ENCODE measurements around the gene CTNNA3.

The CTNNA3 gene

GRCh38 chr10:66552331-66552730 is 1143.7 kb downstream of the CTNNA3 start:
- no peak overlapping the region for H3K4me3 ChIP-seq (ENCODE audit: low read length)
- DNase-seq (ENCODE audit: low read depth), result no peak
- TF ChIP-seq CTCF (conservative IDR thresholded peaks at IDR 0.05; ENCODE audit: low read length), result no peak

- no peak for DNase-seq (ENCODE audit: low read depth)
- TF ChIP-seq CTCF (conservative IDR thresholded peaks at IDR 0.05; ENCODE audit: low read length), result no peak
- no peak overlapping the region for H3K4me3 ChIP-seq (ENCODE audit: low read length)
Measured at GRCh38 chr10:66550351-66550750, 1145.6 kb downstream of the CTNNA3 start.

DNA sequence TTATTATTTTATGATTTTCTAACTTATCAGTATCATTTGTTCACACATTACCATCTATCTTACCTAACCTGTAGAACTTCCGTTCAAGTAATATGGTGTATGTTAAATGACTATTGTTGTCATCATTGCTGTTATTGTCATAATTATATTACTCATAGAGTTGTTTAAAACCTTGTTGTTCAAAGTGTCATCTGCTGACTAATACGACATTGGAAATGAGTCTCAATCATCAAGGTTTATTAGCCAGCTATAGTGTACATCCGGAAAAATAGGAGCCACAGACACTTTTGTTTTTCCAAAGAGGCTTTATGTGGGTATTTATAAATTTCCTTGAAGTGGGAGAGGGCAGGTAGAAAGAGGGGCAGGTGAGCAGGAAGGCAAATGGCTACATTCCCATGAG is 1157.1 kb downstream of the CTNNA3 start:
- no peak for TF ChIP-seq CTCF (conservative IDR thresholded peaks at IDR 0.05; ENCODE audit: low read length)
- no peak for DNase-seq (ENCODE audit: low read depth)
- no peak overlapping the region for H3K4me3 ChIP-seq (ENCODE audit: low read length)

DNA sequence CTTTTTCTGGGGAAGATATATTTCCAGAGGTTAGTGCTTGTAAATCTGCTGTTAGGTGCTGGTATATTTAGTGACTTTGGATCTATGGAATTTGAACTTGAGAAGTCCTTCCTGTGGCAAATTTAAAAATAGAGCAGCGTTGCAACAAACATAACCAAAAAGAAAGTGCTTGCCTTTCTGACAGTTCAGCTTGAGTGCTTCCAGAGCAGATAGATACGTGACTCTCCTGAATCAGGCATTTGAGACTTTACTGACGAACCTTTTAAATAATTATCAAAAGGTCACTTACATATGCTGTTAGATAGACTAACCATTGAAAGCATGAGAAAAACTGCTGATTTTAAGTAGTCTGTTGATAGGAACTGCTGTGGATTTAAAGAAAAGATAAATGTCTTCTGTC is 1157.6 kb downstream of the CTNNA3 start:
- no peak for TF ChIP-seq CTCF (conservative IDR thresholded peaks at IDR 0.05; ENCODE audit: low read length)
- no peak for DNase-seq (ENCODE audit: low read depth)
- H3K4me3 ChIP-seq (ENCODE audit: low read length), result no peak overlapping the region

DNA sequence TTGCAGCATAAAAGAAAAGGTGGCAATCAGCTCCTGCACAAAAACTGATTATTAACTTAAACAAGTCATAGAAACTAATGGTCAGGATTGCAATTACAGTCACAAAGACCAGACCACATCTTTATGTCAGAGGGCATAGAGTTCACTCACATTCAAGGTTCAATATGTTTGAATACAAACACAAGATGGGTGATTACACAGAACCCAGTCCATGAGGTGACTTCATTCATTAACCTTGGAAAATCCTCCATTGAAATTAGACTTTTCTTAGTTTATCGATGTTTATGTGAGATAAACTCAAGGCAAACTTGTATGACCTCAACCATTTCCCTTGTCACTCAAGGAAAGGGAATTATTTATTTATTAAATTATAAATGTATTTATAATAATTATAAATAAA is 1158.8 kb downstream of the CTNNA3 start:
- H3K4me3 ChIP-seq (ENCODE audit: low read length), result no peak overlapping the region
- TF ChIP-seq CTCF (conservative IDR thresholded peaks at IDR 0.05; ENCODE audit: low read length), result no peak
- DNase-seq (ENCODE audit: low read depth), result no peak

- DNase-seq (ENCODE audit: low read depth), result no peak
- no peak for TF ChIP-seq CTCF (conservative IDR thresholded peaks at IDR 0.05; ENCODE audit: low read length)
- no peak overlapping the region for H3K4me3 ChIP-seq (ENCODE audit: low read length)
Measured at GRCh38 chr10:66535439-66535838, 1160.6 kb downstream of the CTNNA3 start.

DNA sequence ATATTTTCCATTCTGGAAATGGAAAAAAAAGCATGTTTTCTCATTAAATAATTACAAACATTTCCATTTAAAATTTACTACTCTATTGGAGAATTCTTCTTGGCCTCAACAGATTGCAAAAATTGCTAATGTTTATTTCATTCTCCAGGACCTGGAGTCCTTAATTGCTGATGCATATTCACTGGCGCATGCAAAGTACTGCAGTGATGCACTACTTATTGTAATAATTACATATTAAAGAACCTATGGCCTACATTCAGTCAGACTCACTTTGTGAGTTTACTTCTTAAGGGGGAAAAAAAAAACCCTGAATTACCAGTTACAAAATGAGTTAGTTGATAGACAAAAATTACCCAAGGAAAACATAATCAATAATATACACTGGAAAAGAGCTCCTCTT is 1161.1 kb downstream of the CTNNA3 start:
- TF ChIP-seq CTCF (conservative IDR thresholded peaks at IDR 0.05; ENCODE audit: low read length), result no peak
- no peak overlapping the region for H3K4me3 ChIP-seq (ENCODE audit: low read length)
- no peak for DNase-seq (ENCODE audit: low read depth)
